Measurements from ENCODE around the gene PTP4A2.

DNA sequence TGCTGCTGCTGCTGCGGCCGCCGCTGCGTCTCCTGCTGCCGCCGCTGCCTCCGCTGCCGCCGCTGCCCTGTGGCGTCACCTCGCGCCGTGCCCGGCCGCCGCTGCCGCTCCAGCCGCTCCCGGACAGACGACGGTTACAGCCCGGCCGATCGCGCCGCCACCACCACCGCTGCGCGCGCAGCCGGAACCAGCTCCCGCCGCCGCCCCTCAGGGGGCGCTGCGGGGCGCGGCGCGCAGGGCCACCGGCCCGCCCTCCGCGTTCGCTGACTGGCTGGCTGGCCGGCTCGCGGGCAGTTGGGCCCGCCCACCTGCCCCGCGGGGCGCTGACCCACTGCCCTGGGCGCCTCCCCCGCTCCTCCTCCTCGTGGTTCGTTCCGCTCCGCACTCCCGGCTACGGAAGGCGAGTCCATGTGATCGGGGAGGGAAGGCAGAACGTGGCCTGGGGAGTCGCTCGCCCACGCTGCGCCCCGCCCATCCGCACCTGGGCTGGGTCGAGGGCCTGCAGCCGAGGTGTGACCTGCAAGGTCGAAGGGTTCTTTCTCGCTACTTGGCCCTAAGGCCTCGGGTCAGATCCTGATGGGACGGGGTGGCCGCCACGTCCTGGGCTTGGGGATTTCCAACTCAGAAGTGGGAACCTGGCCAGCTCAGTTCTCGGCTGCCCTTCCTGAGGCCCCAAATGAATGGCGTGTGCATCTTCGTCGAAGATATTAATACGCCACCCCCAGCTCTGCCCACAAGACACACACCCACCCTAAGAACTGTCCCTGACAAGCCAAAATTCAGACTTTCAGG, at the start of gene PTP4A2:
- TF ChIP-seq CTCF (IDR thresholded peaks at IDR 0.05; ENCODE audit: insufficient read depth, low read depth, low read length) (peak; percentile 23), EZH2 (IDR thresholded peaks at IDR 0.05; ENCODE audit: insufficient read depth, low read length) (no peak)
